Measurements from ENCODE around the gene MARK1. TPM values are rescaled to one million over a fixed set of nuclear protein-coding genes. Genes with fewer than 3 reads are reported as not detected.
"Not testable (repeated sequence)": the region's sequence is repeated elsewhere in the genome, so short reads cannot be mapped to it uniquely, and the experiment has no call there.

The MARK1 gene
- total RNA-seq, 1 experiment from 2014 or later: 17.8 TPM

DNA sequence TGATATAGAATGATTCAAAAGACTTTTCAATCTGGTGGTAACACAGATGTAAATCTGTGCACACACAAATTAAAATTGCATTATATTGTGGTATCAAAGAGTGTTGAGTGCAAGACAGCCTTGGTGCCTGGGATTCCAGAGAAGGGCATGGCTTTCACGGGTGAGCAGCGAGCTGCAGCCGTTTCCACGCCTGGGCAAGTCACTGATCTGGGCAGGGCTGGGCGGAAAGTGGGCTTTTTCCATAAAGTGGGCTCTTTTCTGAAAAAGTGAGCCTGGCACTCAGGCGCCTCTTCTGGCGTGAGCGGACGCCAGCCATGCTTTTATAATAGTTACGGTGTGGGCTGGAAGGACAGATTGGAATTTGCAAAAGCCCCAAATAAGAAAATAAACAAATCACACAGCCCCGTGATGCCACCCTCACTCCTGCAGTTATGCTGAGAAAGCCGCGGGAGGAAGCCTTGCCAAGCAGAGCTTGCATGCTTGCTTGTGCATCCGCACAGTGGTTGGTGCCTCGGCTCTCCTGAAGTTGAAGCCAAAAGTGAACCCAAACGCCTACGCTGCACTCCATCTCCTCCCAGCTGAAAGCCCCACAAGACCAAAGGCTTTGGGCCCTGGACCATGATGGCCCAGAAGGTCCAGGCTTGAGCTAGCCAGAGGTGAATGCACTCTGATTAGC lies 155.1 kb downstream of the MARK1 start:
- H3K4me3 Mint-ChIP-seq: no peak overlapping the region
- 0 out of 7 replicates have a peak, but pooled peaks cover 0 to 1% (median 0%) of the 10 kb centered on the region in 3 experiments for H3K36me3 Mint-ChIP-seq (ENCODE audit: insufficient read depth in 1 of 3, low read depth in 3 of 3)
- H3K56ac ChIP-seq (ENCODE audit: insufficient read length, low read depth, low read length): no peak overlapping the region
- H3K27ac Mint-ChIP-seq: 0 out of 7 replicates have a peak overlapping the region, but pooled peaks of 1 of the 3 experiments have one; percentile 31
- no peaks in the 10 kb centered on the region for H3K9me3 Mint-ChIP-seq
- H3K23me2 ChIP-seq (ENCODE audit: insufficient read length, low read depth, low read length, poor library complexity, severe bottlenecking): no peaks in the 10 kb centered on the region
- no peak overlapping the region for H3K23ac ChIP-seq (ENCODE audit: insufficient read length, low read depth, low read length)
- H3K79me2 ChIP-seq (ENCODE audit: insufficient read depth, low read length): no peaks in the 10 kb centered on the region
- H2AK5ac ChIP-seq (ENCODE audit: insufficient read length, low read length): no peak overlapping the region
- no peak overlapping the region for H2BK15ac ChIP-seq (ENCODE audit: low read depth, low read length)
- no peak overlapping the region for H4K8ac ChIP-seq (replicated peaks; ENCODE audit: insufficient read length, low read depth, low read length)
- H3K27me3 ChIP-seq (ENCODE audit: insufficient read depth, low read length): no peaks in the 10 kb centered on the region
- no peak overlapping the region for H4K91ac ChIP-seq (ENCODE audit: insufficient read length, low read depth, low read length)
- DNase-seq: no peak
- H3K27me3 Mint-ChIP-seq (ENCODE audit: low read depth): no peaks in the 10 kb centered on the region; the same call in none of the 2 replicates
- no peak overlapping the region for H3K4me2 ChIP-seq (ENCODE audit: insufficient read depth, insufficient read length, low read length)
- peaks cover 0 to 4% of the 10 kb centered on the region in 2 experiments; a peak in 2 of 4 replicates for H3K4me1 Mint-ChIP-seq
- no peak overlapping the region for H3K18ac ChIP-seq (ENCODE audit: insufficient read length, low read depth, low read length)
- WGBS (ENCODE audit: extremely low coverage, insufficient read length, low lambda C conversion rate): no CpG with 5 or more reads among the region's 17 CpGs
- no peaks in the 10 kb centered on the region for H3K9me3 ChIP-seq (ENCODE audit: control insufficient read depth, low read depth, low read length)
- H3K4ac ChIP-seq (ENCODE audit: low read depth, low read length): no peak overlapping the region
- H2BK20ac ChIP-seq (ENCODE audit: low read depth, low read length, poor library complexity, severe bottlenecking): no peak overlapping the region
- H3K14ac ChIP-seq (ENCODE audit: insufficient read depth, low read length): no peak overlapping the region
- H3K27ac ChIP-seq (ENCODE audit: insufficient read length, low read depth, low read length): no peak overlapping the region
- H4K20me1 ChIP-seq (ENCODE audit: control insufficient read depth, insufficient read depth, insufficient read length): no peaks in the 10 kb centered on the region
- H2AFZ ChIP-seq (ENCODE audit: low read length): no peak overlapping the region
- H3T11ph ChIP-seq (ENCODE audit: low read length): no peak overlapping the region
- H2BK5ac ChIP-seq (ENCODE audit: insufficient read length, low read length): no peak overlapping the region
- H3K79me1 ChIP-seq (ENCODE audit: insufficient read depth, low read depth, low read length, poor library complexity, severe bottlenecking): no peaks in the 10 kb centered on the region
- H4K5ac ChIP-seq (ENCODE audit: insufficient read length, low read depth, low read length): no peak overlapping the region
- no peaks in the 10 kb centered on the region for H3K4me1 ChIP-seq (ENCODE audit: insufficient read depth, low read length)
- H2BK12ac ChIP-seq (ENCODE audit: insufficient read length, low read depth, low read length): no peak overlapping the region
- H3K9ac ChIP-seq (ENCODE audit: extremely low read depth, insufficient read length, low read length): no peak overlapping the region
- TF ChIP-seq CTCF (conservative IDR thresholded peaks at IDR 0.05): no peak
- no peak overlapping the region for H2BK120ac ChIP-seq (ENCODE audit: low read depth, low read length, poor library complexity, severe bottlenecking)

GRCh38 chr1:220683716-220684115 lies 155.8 kb downstream of the MARK1 start:
- not testable (repeated sequence) for H2BK120ac ChIP-seq (ENCODE audit: low read depth, low read length, poor library complexity, severe bottlenecking); H3K14ac ChIP-seq (ENCODE audit: insufficient read depth, low read length); H3K27ac ChIP-seq (ENCODE audit: insufficient read length, low read depth, low read length); H4K8ac ChIP-seq (replicated peaks; ENCODE audit: insufficient read length, low read depth, low read length); H3K4me1 ChIP-seq (ENCODE audit: insufficient read depth, low read length); H3K9me3 Mint-ChIP-seq; H4K5ac ChIP-seq (ENCODE audit: insufficient read length, low read depth, low read length); H3K27ac Mint-ChIP-seq; H2AK5ac ChIP-seq (ENCODE audit: insufficient read length, low read length); H4K20me1 ChIP-seq (ENCODE audit: control insufficient read depth, insufficient read depth, insufficient read length); DNase-seq; H3K4me3 Mint-ChIP-seq; H3K79me1 ChIP-seq (ENCODE audit: insufficient read depth, low read depth, low read length, poor library complexity, severe bottlenecking); H3K4me1 Mint-ChIP-seq; H2AFZ ChIP-seq (ENCODE audit: low read length); H2BK5ac ChIP-seq (ENCODE audit: insufficient read length, low read length); H3K9me3 ChIP-seq (ENCODE audit: control insufficient read depth, low read depth, low read length); H3K4me2 ChIP-seq (ENCODE audit: insufficient read depth, insufficient read length, low read length); H3K56ac ChIP-seq (ENCODE audit: insufficient read length, low read depth, low read length); H3K23ac ChIP-seq (ENCODE audit: insufficient read length, low read depth, low read length); H3T11ph ChIP-seq (ENCODE audit: low read length); H3K9ac ChIP-seq (ENCODE audit: extremely low read depth, insufficient read length, low read length); H3K27me3 ChIP-seq (ENCODE audit: insufficient read depth, low read length); H2BK20ac ChIP-seq (ENCODE audit: low read depth, low read length, poor library complexity, severe bottlenecking); H3K18ac ChIP-seq (ENCODE audit: insufficient read length, low read depth, low read length); H2BK12ac ChIP-seq (ENCODE audit: insufficient read length, low read depth, low read length); H3K36me3 Mint-ChIP-seq (ENCODE audit: insufficient read depth in 1 of 3, low read depth in 3 of 3); H4K91ac ChIP-seq (ENCODE audit: insufficient read length, low read depth, low read length); H3K79me2 ChIP-seq (ENCODE audit: insufficient read depth, low read length); H3K23me2 ChIP-seq (ENCODE audit: insufficient read length, low read depth, low read length, poor library complexity, severe bottlenecking); H2BK15ac ChIP-seq (ENCODE audit: low read depth, low read length); H3K27me3 Mint-ChIP-seq (ENCODE audit: low read depth); H3K4ac ChIP-seq (ENCODE audit: low read depth, low read length)
- WGBS (ENCODE audit: extremely low coverage, insufficient read length, low lambda C conversion rate): no CpG with 5 or more reads among the region's 12 CpGs
